Nephron progenitor cell (in vitro differentiated cells): ENCODE measurements around the gene CEP85.
"Not testable (repeated sequence)": the region's sequence is repeated elsewhere in the genome, so short reads cannot be mapped to it uniquely, and the experiment has no call there.

ENCODE experiments used
- DNase-seq: peaks from one replicate; pipeline ENCODE4 v3.0.0; 2021
- H3K27ac Mint-ChIP-seq: 2 replicates; pipeline ENCODE4 v1.8.0; 2021; ENCODE audit warnings: mild to moderate bottlenecking, moderate library complexity, mixed read lengths
- H3K27me3 Mint-ChIP-seq: 2 replicates; pipeline ENCODE4 v1.8.0; 2021; ENCODE audit warnings: mild to moderate bottlenecking, low read depth, mixed read lengths; ENCODE audit not compliant: poor library complexity
- H3K36me3 Mint-ChIP-seq: 2 replicates; pipeline ENCODE4 v1.8.0; 2021; ENCODE audit warnings: low read depth, mixed read lengths
- H3K4me1 Mint-ChIP-seq: 2 replicates; pipeline ENCODE4 v1.8.0; 2021; ENCODE audit warnings: mixed read lengths
- H3K4me3 Mint-ChIP-seq: 2 replicates; pipeline ENCODE4 v1.8.0; 2021; ENCODE audit warnings: mild to moderate bottlenecking, moderate library complexity, mixed read lengths
- H3K9me3 Mint-ChIP-seq: 2 replicates; pipeline ENCODE4 v1.8.0; 2021; ENCODE audit warnings: mild to moderate bottlenecking, moderate library complexity, mixed read lengths
- TF ChIP-seq, protein P1 (sequence below): fragments of 200-600 bp; sonication (generic); IDR thresholded peaks from 2 replicates; pipeline ENCODE4 v1.5.0; 2021; ENCODE audit warnings: antibody characterized with exemption

The CEP85 gene

DNA sequence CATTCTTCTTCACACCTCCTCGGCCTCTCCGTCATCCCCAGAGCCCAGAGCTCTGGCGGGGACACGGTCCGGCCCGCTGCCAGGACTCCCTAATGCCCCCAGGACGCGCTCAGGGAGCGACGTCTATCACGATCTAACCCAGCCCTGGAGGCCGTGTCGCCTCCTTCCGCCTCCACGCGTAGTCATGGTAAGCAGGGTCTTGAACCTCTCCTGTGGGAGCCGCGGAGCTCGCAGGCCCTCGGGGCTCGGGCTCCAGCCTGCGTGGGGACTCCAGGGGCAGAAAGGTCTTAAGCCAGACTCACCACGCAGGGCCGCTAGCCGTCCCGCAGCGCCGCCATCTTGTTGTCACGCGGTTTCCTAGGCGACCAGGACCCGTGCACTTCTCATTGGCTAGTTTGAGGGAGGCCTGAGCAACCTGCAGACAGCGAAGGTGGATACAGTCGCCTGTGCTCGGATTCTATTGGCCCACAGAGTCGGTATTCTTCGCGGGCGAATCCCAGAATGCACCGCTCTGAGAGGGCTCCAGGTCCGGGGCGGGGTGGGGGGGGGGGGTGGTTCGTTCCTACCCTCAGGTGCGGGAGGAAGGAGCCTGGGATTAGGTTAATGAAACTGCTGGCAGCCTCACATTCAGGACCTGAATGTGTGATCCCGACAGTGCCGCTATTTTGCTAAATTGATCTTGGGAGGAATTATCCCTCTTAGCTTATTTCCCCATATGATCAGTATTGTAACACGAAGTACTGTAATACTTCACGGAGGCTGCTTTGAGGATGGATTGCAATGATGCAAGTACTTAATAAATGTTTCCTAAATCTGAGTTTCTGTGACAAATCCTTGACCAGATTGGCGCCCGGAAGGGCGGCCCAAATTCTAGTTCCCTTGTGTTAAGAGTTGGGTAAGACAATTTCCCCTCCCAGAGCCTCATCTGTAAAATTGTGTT is 72.6 kb downstream of the CEP85 start, which contains the start of gene UBXN11:
Gene UBXN11 (minus strand): TSS at position 347 of the 940 bp plus-strand sequence. CDS start 3,753 bp downstream, outside the sequence.
- H3K27me3 Mint-ChIP-seq: peaks cover 4% of the 10 kb centered on the region
- peak within 1 kb of the TSS; percentile 91 for H3K27ac Mint-ChIP-seq
- peak; percentile 90 for DNase-seq
- TF ChIP-seq, protein P1, sequence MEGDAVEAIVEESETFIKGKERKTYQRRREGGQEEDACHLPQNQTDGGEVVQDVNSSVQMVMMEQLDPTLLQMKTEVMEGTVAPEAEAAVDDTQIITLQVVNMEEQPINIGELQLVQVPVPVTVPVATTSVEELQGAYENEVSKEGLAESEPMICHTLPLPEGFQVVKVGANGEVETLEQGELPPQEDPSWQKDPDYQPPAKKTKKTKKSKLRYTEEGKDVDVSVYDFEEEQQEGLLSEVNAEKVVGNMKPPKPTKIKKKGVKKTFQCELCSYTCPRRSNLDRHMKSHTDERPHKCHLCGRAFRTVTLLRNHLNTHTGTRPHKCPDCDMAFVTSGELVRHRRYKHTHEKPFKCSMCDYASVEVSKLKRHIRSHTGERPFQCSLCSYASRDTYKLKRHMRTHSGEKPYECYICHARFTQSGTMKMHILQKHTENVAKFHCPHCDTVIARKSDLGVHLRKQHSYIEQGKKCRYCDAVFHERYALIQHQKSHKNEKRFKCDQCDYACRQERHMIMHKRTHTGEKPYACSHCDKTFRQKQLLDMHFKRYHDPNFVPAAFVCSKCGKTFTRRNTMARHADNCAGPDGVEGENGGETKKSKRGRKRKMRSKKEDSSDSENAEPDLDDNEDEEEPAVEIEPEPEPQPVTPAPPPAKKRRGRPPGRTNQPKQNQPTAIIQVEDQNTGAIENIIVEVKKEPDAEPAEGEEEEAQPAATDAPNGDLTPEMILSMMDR: no peak
- peak within 1 kb of the TSS; percentile 100 for H3K4me3 Mint-ChIP-seq
- no peaks in the 10 kb centered on the region for H3K9me3 Mint-ChIP-seq
- H3K36me3 Mint-ChIP-seq: no peaks in the 10 kb centered on the region
- H3K4me1 Mint-ChIP-seq: peaks cover 18% of the 10 kb centered on the region

GRCh38 chr1:26307363-26307781 is 73.4 kb downstream of the CEP85 start:
- Mint-ChIP-seq H3K9me3 (no peaks in the 10 kb centered on the region), H3K4me1 (peaks cover 23% of the 10 kb centered on the region), H3K4me3 (peak overlapping the region; percentile 64), H3K27ac (no peak overlapping the region), H3K36me3 (no peaks in the 10 kb centered on the region), H3K27me3 (peaks cover 4% of the 10 kb centered on the region)
- TF ChIP-seq, protein P1: no peak
- no peak for DNase-seq

- DNase-seq, H3K27ac Mint-ChIP-seq, H3K4me3 Mint-ChIP-seq, H3K27me3 Mint-ChIP-seq, H3K9me3 Mint-ChIP-seq, H3K36me3 Mint-ChIP-seq: not testable (repeated sequence)
- H3K4me1 Mint-ChIP-seq: peaks cover 20% of the 10 kb centered on the region
Observed at GRCh38 chr1:26307966-26308899, 74.2 kb downstream of the CEP85 start.

DNA sequence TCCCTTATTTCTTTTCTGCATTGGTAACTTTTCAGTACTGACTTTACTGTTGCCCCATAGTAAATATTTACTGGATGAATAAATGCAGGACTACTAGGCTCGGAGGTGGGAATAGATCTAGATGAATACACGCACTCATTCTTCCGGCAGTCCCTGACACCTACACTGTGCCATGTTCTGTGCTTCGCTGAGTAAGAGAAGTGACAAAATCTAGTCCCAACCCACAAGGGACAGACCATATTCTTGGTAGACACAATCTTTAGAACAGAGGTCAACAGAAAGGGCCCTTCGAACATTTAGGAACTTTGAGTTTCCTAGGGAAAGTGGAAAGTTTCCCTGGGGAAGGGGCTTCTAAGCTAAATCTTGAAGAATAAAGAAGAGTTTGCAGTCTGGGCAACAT is 80.5 kb downstream of the CEP85 start:
- H3K4me3 Mint-ChIP-seq: no peak overlapping the region
- H3K27me3 Mint-ChIP-seq: peaks cover 10% of the 10 kb centered on the region
- no peak overlapping the region for H3K27ac Mint-ChIP-seq
- no peak for DNase-seq
- TF ChIP-seq, protein P1: no peak
- peaks cover 60% of the 10 kb centered on the region for H3K4me1 Mint-ChIP-seq
- no peaks in the 10 kb centered on the region for H3K9me3 Mint-ChIP-seq
- H3K36me3 Mint-ChIP-seq: no peaks in the 10 kb centered on the region

GRCh38 chr1:26315874-26316850 is 82.2 kb downstream of the CEP85 start:
- H3K4me1 Mint-ChIP-seq: peaks cover 70% of the 10 kb centered on the region
- H3K27ac Mint-ChIP-seq: peak overlapping the region; percentile 81
- no peaks in the 10 kb centered on the region for H3K36me3 Mint-ChIP-seq
- H3K4me3 Mint-ChIP-seq: peak overlapping the region; percentile 13
- TF ChIP-seq, protein P1: no peak
- H3K9me3 Mint-ChIP-seq: no peaks in the 10 kb centered on the region
- DNase-seq: no peak
- peaks cover 10% of the 10 kb centered on the region for H3K27me3 Mint-ChIP-seq
